LNCAP (cell line): ENCODE data around the gene VSTM2L.

Experiments used
- TF ChIP-seq, protein P1 (sequence below): fragments of 450-650 bp; IDR thresholded peaks from 2 replicates; pipeline ENCODE4 v1.5.1; 2017; ENCODE audit warnings: mild to moderate bottlenecking

Gene VSTM2L

DNA sequence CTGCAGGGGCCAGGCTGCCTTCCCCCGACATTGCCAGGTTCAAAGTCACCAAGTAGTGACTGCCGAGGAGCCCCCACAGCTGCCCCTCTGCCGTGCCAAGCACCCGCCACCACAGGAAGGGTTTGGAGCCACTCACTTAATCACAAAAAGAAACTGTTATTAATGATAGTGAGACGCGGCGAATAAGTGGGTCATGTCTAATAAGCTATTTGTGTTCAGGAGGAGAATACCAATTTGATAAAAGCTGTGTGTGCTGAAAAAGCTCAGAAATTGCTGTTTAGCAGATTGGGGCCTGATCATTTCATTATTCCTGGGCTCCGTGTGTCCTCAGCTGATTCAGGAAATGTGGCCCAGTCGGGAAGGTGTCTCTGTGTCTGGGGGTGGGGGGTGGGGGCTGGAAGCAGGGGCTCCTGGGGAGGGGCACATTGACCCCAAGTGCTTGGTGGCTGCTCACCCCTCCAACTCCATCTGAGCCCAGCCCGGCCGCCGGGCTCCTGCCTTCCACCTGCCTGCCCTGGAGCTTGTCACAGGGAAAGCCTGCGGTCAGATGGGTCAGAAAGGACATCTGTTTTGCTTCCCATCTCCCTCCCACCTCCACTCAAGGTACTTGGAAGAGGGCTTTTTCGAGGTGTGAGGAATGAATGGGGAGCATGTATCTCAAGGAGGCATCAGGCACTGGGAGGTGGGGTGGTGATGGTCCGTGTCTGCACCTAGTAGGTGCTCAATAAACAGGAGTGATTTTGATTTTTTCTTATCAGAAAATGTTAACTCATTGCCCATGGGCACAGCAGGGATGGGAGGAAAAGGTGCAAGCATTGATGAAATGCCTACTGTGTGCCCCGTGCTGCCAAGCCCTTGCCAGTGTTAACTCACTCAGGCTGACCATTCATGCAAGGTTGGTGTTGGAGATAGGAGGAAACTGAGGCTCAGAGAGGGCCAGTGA lies 3.0 kb downstream of the VSTM2L start:
- TF ChIP-seq, protein P1, sequence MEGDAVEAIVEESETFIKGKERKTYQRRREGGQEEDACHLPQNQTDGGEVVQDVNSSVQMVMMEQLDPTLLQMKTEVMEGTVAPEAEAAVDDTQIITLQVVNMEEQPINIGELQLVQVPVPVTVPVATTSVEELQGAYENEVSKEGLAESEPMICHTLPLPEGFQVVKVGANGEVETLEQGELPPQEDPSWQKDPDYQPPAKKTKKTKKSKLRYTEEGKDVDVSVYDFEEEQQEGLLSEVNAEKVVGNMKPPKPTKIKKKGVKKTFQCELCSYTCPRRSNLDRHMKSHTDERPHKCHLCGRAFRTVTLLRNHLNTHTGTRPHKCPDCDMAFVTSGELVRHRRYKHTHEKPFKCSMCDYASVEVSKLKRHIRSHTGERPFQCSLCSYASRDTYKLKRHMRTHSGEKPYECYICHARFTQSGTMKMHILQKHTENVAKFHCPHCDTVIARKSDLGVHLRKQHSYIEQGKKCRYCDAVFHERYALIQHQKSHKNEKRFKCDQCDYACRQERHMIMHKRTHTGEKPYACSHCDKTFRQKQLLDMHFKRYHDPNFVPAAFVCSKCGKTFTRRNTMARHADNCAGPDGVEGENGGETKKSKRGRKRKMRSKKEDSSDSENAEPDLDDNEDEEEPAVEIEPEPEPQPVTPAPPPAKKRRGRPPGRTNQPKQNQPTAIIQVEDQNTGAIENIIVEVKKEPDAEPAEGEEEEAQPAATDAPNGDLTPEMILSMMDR: no peak

DNA sequence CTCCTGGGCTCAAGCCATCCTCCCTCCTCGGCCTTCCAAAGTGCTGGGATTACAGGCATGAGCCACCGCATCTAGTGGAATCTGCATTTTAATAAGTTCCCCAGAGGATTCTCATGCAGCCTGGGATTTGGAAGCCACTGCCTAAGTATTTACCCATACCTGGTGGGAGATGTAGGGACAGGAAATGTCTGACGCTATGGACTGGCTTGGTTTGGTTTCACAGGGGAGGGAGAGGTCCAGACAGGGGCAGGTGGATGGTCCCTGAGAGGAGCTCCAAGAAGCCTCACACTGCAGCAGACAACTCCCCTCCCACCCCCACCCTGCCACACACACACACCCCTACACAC lies 4.4 kb downstream of the VSTM2L start:
- TF ChIP-seq, protein P1: no peak

DNA sequence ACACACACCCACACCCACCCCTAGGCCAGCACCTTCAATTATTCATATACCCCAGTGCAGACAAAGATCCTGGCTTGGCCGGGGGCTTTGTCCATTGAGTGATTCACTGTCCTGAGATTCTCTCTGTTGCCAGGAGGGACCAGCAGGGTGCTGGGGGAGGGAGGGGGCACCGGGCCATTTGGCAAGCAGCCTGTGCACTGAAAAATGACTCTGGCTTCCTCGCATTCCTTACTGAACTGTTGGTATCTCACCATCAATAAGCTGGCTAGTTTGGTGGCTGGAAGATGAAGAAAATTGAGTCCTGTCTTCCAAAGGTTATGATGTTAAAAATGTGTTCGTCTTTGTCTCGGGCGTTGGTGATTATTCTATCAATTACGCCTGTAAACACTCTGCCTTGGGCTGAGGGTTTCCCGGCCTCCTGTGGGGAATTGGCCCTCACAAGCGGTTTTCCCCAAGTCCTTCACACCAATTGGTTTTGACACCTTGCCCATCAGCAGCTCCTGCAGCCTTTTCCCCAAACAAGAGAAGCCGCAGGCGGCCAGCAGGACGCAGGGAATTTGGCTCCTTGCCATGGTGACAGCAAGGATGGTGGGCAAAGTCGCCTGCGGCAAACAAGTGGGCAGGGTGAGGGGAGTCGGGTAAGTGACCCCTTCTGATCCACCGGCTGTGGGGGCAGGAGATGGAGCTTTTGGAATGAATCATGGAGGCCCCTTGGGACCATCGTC lies 4.9 kb downstream of the VSTM2L start:
- TF ChIP-seq, protein P1: no peak

DNA sequence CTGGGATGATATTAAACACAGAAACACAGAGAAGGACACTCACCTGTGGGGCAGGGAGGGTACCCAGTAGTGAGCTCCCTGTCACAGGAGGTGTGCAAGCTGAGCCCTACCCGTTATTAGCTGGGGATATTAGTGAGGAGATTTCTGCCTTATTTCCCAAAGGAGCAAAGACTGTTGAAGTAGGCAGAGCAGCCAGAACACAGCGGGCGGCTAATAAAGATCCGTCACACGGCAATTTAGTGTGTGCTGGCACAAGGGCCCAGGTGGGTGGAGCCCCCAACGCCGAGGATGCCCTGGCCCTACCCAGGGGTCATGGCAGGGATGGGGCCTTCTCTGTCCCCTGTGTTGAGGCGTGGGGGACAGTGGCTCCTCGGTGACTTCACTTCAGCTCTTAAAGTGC lies 8.3 kb downstream of the VSTM2L start:
- TF ChIP-seq, protein P1: no peak

DNA sequence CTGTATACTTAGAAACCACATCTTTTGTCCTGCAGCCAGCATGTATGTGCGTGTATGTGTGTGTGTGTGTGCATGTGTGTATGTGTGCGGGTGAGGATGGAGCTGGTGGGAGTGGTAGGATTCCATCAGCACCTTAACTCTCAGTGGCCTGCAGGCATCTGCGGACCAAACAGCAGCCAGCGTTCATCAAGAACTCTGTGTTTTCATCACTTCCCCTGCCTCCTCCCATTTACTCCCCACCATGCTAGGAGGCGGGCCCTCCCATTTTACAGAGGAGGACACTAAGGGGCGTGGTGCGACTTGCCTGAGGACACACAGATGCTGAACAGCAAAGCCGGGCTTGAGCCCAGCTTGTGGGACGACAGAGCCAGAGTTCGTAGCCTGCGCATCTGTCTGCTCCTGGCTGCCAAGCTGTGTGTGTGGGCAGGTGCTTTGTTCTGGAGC lies 8.9 kb downstream of the VSTM2L start:
- TF ChIP-seq, protein P1: no peak

DNA sequence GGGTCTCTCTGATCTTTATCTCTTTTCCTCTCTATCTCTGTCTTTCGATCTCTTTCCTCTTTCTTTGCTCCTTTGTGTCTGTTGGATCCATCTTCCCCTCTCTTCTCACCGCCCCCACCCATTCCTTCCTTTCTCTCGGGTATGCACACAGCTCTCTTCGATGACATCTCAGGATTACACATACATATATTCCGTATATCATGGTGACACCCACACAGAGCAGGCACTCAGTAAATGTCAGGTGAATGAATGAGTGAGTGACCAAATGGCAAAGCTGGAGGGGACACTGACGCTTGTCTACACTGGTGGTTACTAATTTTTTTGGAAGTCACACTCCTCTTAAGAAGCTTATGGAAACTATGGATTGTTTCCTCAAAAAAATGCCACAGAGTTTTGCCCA lies 9.9 kb downstream of the VSTM2L start:
- TF ChIP-seq, protein P1: no peak

DNA sequence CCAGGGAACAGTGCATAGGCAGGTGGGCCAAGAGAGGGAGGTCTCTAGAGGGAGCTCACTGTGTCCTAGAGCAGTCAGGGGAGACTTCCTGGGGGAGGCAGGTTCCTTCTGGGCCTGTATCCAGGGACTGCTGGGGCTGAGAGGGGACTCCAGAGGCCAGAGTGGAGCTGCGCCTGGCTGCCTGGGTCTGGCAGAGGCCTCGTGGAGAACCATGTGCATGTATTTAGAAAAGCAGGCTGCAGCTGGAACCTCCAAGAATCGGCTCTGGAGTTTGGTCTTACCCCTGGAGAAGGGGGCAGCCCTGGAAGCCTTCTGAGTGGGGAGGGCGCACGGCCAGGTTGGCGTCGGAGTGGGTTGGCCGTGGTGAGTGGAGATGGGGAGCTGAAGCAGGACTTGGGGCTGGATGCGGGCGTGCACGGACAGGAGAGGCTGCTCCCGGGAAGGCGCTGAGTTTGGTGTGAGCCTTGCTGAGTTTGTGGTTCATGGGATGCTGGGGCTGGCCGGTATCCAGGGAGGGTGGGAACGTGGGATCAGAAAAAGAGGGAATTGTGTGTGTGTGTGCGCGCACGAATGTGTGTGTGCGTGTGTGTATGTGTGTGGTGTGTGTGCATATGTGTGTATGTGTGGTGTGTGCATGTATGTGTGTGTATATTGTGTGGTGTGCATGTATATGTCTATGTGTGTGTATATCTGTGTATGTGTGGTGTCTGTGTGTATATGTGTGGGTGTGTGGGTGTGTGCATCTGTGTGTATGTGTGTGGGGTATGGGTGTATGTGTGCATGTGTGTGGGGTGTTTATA lies 10.8 kb downstream of the VSTM2L start:
- TF ChIP-seq, protein P1: no peak
